Nephron (organoid): ENCODE measurements around the gene PHACTR1.

Experiments used
- H3K27ac Mint-ChIP-seq, 3 experiments: 2 replicates each; pipeline ENCODE4 v1.8.0; 2020; ENCODE audit warnings: mixed read lengths in 3 of 3, mild to moderate bottlenecking in 2 of 3, moderate library complexity in 1 of 3
- H3K27me3 Mint-ChIP-seq: 2 replicates; pipeline ENCODE4 v1.8.0; 2021; ENCODE audit warnings: low read depth, mild to moderate bottlenecking, moderate library complexity, mixed read lengths
- H3K36me3 Mint-ChIP-seq: 2 replicates; pipeline ENCODE4 v1.8.0; 2020; ENCODE audit warnings: low read depth, mixed read lengths
- H3K4me1 Mint-ChIP-seq: 2 replicates; pipeline ENCODE4 v1.8.0; 2020; ENCODE audit warnings: mixed read lengths
- H3K4me3 Mint-ChIP-seq, 3 experiments: 2 replicates each; pipeline ENCODE4 v1.8.0; 2020; ENCODE audit warnings: mild to moderate bottlenecking in 3 of 3, mixed read lengths in 3 of 3, moderate library complexity in 2 of 3
- H3K9me3 Mint-ChIP-seq: 2 replicates; pipeline ENCODE4 v1.8.0; 2020; ENCODE audit warnings: mixed read lengths
- CTCF ChIP-seq, 3 experiments: fragments of 200-600 bp; sonication (generic); IDR thresholded peaks; one replicate each; pipeline ENCODE4 v1.5.0; 2021; ENCODE audit warnings: antibody characterized with exemption in 3 of 3; ENCODE audit not compliant: unreplicated experiment in 3 of 3

The PHACTR1 gene

GRCh38 chr6:13296536-13296997 is 580.0 kb downstream of the PHACTR1 start:
- Mint-ChIP-seq H3K9me3 (no peaks in the 10 kb centered on the region), H3K4me3 (no peak overlapping the region), H3K36me3 (peaks cover 82% of the 10 kb centered on the region), H3K27ac (peak overlapping the region; percentile 57 to 72 (median 62)), H3K27me3 (no peaks in the 10 kb centered on the region), H3K4me1 (peaks cover 11% of the 10 kb centered on the region)
- TF ChIP-seq CTCF (IDR thresholded peaks at IDR 0.05; ENCODE audit: unreplicated experiment in 3 of 3): no peak

GRCh38 chr6:13297391-13297790 is 580.8 kb downstream of the PHACTR1 start:
- peaks cover 11% of the 10 kb centered on the region for H3K4me1 Mint-ChIP-seq

DNA sequence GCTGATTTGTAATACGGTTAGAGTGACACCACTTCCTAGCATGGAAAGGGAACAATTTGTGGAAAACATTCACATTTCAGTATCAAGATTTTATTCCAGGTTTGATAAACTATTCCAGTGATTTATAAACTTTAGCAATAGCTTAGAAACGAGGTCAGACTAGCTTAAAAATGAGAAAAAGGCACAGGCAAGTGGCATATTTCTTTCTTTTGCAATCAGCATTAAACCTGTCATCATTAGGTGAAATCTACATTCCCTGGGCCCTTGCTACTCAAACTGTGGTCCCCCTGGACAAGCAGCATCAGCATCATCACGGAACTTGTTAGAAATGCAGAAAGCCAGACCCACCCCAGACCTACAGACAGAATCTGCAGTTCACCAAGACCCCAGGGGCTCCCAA is 581.9 kb downstream of the PHACTR1 start:
- H3K27me3 Mint-ChIP-seq: no peaks in the 10 kb centered on the region
- no peak overlapping the region for H3K4me3 Mint-ChIP-seq
- H3K36me3 Mint-ChIP-seq: peaks cover 87% of the 10 kb centered on the region
- H3K27ac Mint-ChIP-seq: no peak overlapping the region
- no peak for TF ChIP-seq CTCF (IDR thresholded peaks at IDR 0.05; ENCODE audit: unreplicated experiment in 3 of 3)
- peaks cover 18% of the 10 kb centered on the region for H3K4me1 Mint-ChIP-seq
- H3K9me3 Mint-ChIP-seq: no peaks in the 10 kb centered on the region

More at GRCh38 chr6:13297391-13297790, 580.8 kb downstream of the PHACTR1 start:
- no peak for TF ChIP-seq CTCF (IDR thresholded peaks at IDR 0.05; ENCODE audit: unreplicated experiment in 3 of 3)
- Mint-ChIP-seq H3K36me3 (peaks cover 84% of the 10 kb centered on the region), H3K4me3 (no peak overlapping the region), H3K27ac (no peak overlapping the region), H3K27me3 (no peaks in the 10 kb centered on the region), H3K9me3 (no peaks in the 10 kb centered on the region)

- H3K4me1 Mint-ChIP-seq: peaks cover 25% of the 10 kb centered on the region
- no peak overlapping the region for H3K4me3 Mint-ChIP-seq
- no peak overlapping the region for H3K27ac Mint-ChIP-seq
- H3K36me3 Mint-ChIP-seq: peaks cover 85% of the 10 kb centered on the region
- no peaks in the 10 kb centered on the region for H3K9me3 Mint-ChIP-seq
- H3K27me3 Mint-ChIP-seq: no peaks in the 10 kb centered on the region
- TF ChIP-seq CTCF (IDR thresholded peaks at IDR 0.05; ENCODE audit: unreplicated experiment in 3 of 3): no peak
These were observed 582.8 kb downstream of the PHACTR1 start for GRCh38 chr6:13299403-13299821.

- Mint-ChIP-seq H3K4me3 (no peak overlapping the region), H3K27ac (no peak overlapping the region), H3K27me3 (no peaks in the 10 kb centered on the region), H3K36me3 (peaks cover 85% of the 10 kb centered on the region), H3K4me1 (peaks cover 26% of the 10 kb centered on the region), H3K9me3 (no peaks in the 10 kb centered on the region)
- TF ChIP-seq CTCF (IDR thresholded peaks at IDR 0.05; ENCODE audit: unreplicated experiment in 3 of 3): no peak
These were observed 583.4 kb downstream of the PHACTR1 start for GRCh38 chr6:13299918-13300317.
